IMR-90 (cell line): ENCODE results near the gene TENM3. TPM values are rescaled to one million over a fixed set of nuclear protein-coding genes. Genes with fewer than 3 reads are reported as not detected.

ENCODE experiments used
- ATAC-seq: fragments of 200-7000 bp; cut with Tn5 transposase; 2 replicates; pipeline ENCODE4 v1.9.1; 2020; ENCODE audit warnings: low read depth, mild to moderate bottlenecking, moderate library complexity
- BruUV-seq: library from RNA; stranded (reverse); fragments of 400-500 nt; replicated peaks from 2 replicates; lab custom pipeline; 2021; lab: Mats Ljungman, UMichigan
- CTCF ChIA-PET: fragments of 300-600 bp; formaldehyde crosslinking; extraction: SDS; loops from one replicate; lab custom pipeline; 2021; ENCODE audit warnings: antibody characterized with exemption; lab: Yijun Ruan, JAX
- POLR2A ChIA-PET: fragments of 300-600 bp; sonication (Branson Sonifier 250); formaldehyde crosslinking; loops from one replicate; lab custom pipeline; 2022; ENCODE audit warnings: antibody characterized with exemption; ENCODE audit not compliant: unreplicated experiment; lab: Charles Lee
- DNase-seq: peaks from one replicate; pipeline ENCODE4 v3.0.0; 2013
- H2AFZ ChIP-seq: replicated peaks from 2 replicates; pipeline ENCODE3; 2013; ENCODE audit warnings: low read length, mild to moderate bottlenecking; ENCODE audit not compliant: poor library complexity
- H2AK5ac ChIP-seq: 2 replicates; pipeline ENCODE4 v1.6.1; 2013; ENCODE audit warnings: low read depth, low read length, inconsistent platforms
- H2AK9ac ChIP-seq: replicated peaks from 2 replicates; pipeline ENCODE3; 2013; ENCODE audit warnings: mild to moderate bottlenecking, low read depth, low read length, moderate library complexity; ENCODE audit not compliant: poor library complexity
- H2BK120ac ChIP-seq: 2 replicates; pipeline ENCODE4 v1.6.1; 2013; ENCODE audit warnings: low read depth, low read length, inconsistent platforms
- H2BK15ac ChIP-seq: 3 replicates; pipeline ENCODE4 v1.6.1; 2013; ENCODE audit warnings: low read depth, low read length, inconsistent platforms
- H2BK20ac ChIP-seq: 2 replicates; pipeline ENCODE4 v1.6.1; 2013; ENCODE audit warnings: low read depth, mild to moderate bottlenecking, inconsistent platforms, low read length, moderate library complexity
- H2BK5ac ChIP-seq: 2 replicates; pipeline ENCODE4 v1.6.1; 2013; ENCODE audit warnings: mild to moderate bottlenecking, low read depth, low read length, inconsistent platforms; ENCODE audit not compliant: poor library complexity, severe bottlenecking
- H3K14ac ChIP-seq: replicated peaks from 2 replicates; pipeline ENCODE4 v1.6.1; 2013; ENCODE audit warnings: low read depth, low read length, inconsistent platforms
- H3K18ac ChIP-seq: 2 replicates; pipeline ENCODE4 v1.6.1; 2013; ENCODE audit warnings: low read depth, low read length, control low read depth
- H3K23ac ChIP-seq: 2 replicates; pipeline ENCODE4 v1.6.1; 2013; ENCODE audit warnings: low read depth, low read length, inconsistent platforms
- H3K27ac ChIP-seq: 2 replicates; pipeline ENCODE4 v1.5.1; 2013; ENCODE audit warnings: mild to moderate bottlenecking, control low read depth, low read length; ENCODE audit not compliant: insufficient read depth
- H3K27me3 ChIP-seq: 2 replicates; pipeline ENCODE4 v1.6.1; 2013; ENCODE audit warnings: low read length; ENCODE audit not compliant: control insufficient read depth, insufficient read depth
- H3K36me3 ChIP-seq: 2 replicates; pipeline ENCODE4 v1.6.1; 2013; ENCODE audit warnings: low read length, mixed read lengths; ENCODE audit not compliant: control insufficient read depth, insufficient read depth
- H3K4ac ChIP-seq: 2 replicates; pipeline ENCODE4 v1.6.1; 2013; ENCODE audit warnings: low read depth, low read length, inconsistent platforms
- H3K4me1 ChIP-seq: 2 replicates; pipeline ENCODE4 v1.6.1; 2013; ENCODE audit warnings: low read length, mixed read lengths; ENCODE audit not compliant: control insufficient read depth, insufficient read depth
- H3K4me2 ChIP-seq: 2 replicates; pipeline ENCODE4 v1.6.1; 2013; ENCODE audit warnings: low read depth, mild to moderate bottlenecking, control low read depth, low read length, moderate library complexity
- H3K4me3 ChIP-seq: 2 replicates; pipeline ENCODE4 v1.5.1; 2013; ENCODE audit warnings: low read depth, mild to moderate bottlenecking, control low read depth, low read length, moderate library complexity; ENCODE audit not compliant: insufficient read depth
- H3K56ac ChIP-seq: 2 replicates; pipeline ENCODE4 v1.6.1; 2013; ENCODE audit warnings: low read length, inconsistent platforms; ENCODE audit not compliant: insufficient read depth; ENCODE audit errors: extremely low read depth
- H3K79me1 ChIP-seq, 2 experiments: 2 replicates each; pipeline ENCODE4 v1.6.1; 2013; ENCODE audit warnings: low read length in 2 of 2, inconsistent platforms in 1 of 2, low read depth in 1 of 2
- H3K9ac ChIP-seq: 2 replicates; pipeline ENCODE4 v1.6.1; 2013; ENCODE audit warnings: low read depth, low read length, control low read depth
- H3K9me1 ChIP-seq: 2 replicates; pipeline ENCODE4 v1.6.1; 2013; ENCODE audit warnings: low read length, inconsistent platforms; ENCODE audit not compliant: insufficient read depth
- H3K9me3 ChIP-seq: 2 replicates; pipeline ENCODE4 v1.6.1; 2013; ENCODE audit warnings: low read length; ENCODE audit not compliant: control insufficient read depth, insufficient read depth
- H4K20me1 ChIP-seq: 2 replicates; pipeline ENCODE4 v1.6.1; 2013; ENCODE audit warnings: low read length, inconsistent platforms; ENCODE audit not compliant: insufficient read depth
- H4K5ac ChIP-seq: 2 replicates; pipeline ENCODE4 v1.6.1; 2013; ENCODE audit warnings: mild to moderate bottlenecking, low read depth, low read length, control low read depth
- H4K8ac ChIP-seq, 2 experiments: 2 replicates each; pipeline ENCODE4 v1.6.1; 2013; ENCODE audit warnings: low read depth in 2 of 2, low read length in 2 of 2, control low read depth in 1 of 2, inconsistent platforms in 1 of 2
- H4K91ac ChIP-seq: 2 replicates; pipeline ENCODE4 v1.6.1; 2013; ENCODE audit warnings: low read depth, low read length, inconsistent platforms; ENCODE audit not compliant: insufficient read depth
- BHLHE40 ChIP-seq: fragments of 150-350 bp; IDR thresholded peaks from 2 replicates; pipeline ENCODE4 v1.6.1; 2016; ENCODE audit warnings: mild to moderate bottlenecking, low read depth, low read length
- CEBPB ChIP-seq: IDR thresholded peaks from 2 replicates; pipeline ENCODE4 v1.6.1; 2012; ENCODE audit warnings: low read depth, low read length, improper control_type of control experiment
- CHD1 ChIP-seq: IDR thresholded peaks from 2 replicates; pipeline ENCODE4 v1.6.1; 2012; ENCODE audit warnings: low read depth, low read length, improper control_type of control experiment
- FOS ChIP-seq: fragments of 150-350 bp; IDR thresholded peaks from 2 replicates; pipeline ENCODE4 v1.6.1; 2016; ENCODE audit warnings: low read depth, low read length
- MAFK ChIP-seq: IDR thresholded peaks from 2 replicates; pipeline ENCODE4 v1.6.1; 2012; ENCODE audit warnings: low read depth, low read length, improper control_type of control experiment
- MAZ ChIP-seq: IDR thresholded peaks from 2 replicates; pipeline ENCODE4 v1.6.1; 2012; ENCODE audit warnings: low read depth, mild to moderate bottlenecking, low read length, improper control_type of control experiment, moderate library complexity, borderline replicate concordance
- MXI1 ChIP-seq: IDR thresholded peaks from 2 replicates; pipeline ENCODE4 v1.6.1; 2012; ENCODE audit warnings: low read depth, mild to moderate bottlenecking, low read length, moderate library complexity, borderline replicate concordance
- RCOR1 ChIP-seq: IDR thresholded peaks from 2 replicates; pipeline ENCODE4 v1.6.1; 2012; ENCODE audit warnings: mild to moderate bottlenecking, low read length, improper control_type of control experiment; ENCODE audit not compliant: insufficient replicate concordance
- WGBS, 2 experiments: methylation state at CpG; one replicate each; pipeline versions ENCODE4 v1.1.5 to v1.1.7; 2013; ENCODE audit warnings: missing lambda C conversion rate in 2 of 2; ENCODE audit not compliant: insufficient read length in 1 of 2; ENCODE audit errors: extremely low coverage in 2 of 2; 5-methylcytosine and 5-hydroxymethylcytosine counted together
- dilution Hi-C: fragments of 300-500 bp; cut with HindIII; formaldehyde crosslinking; loops from one replicate; pipeline ENCODE4 v1.14.3; 2018; ENCODE audit warnings: low sequenced_read_pairs; ENCODE audit not compliant: unreplicated experiment
- in situ Hi-C: fragments of 300-500 bp; cut with MboI; formaldehyde crosslinking; loops from 3 replicates; pipeline ENCODE4 v1.14.3; 2019; ENCODE audit warnings: low sequenced_read_pairs, inconsistent platforms, mixed read lengths
- intact Hi-C: fragments of 100-400 bp; cut with micrococcal nuclease; formaldehyde crosslinking; loops from 2 replicates; pipeline ENCODE4 v1.10.0; 2022
- polyA plus RNA-seq, 3 experiments: library from polyadenylated mRNA; depleted of rRNA; stranded (reverse); fragments of >200 nt; gene quantifications; 2 replicates each; pipeline ENCODE4 v1.2.3, GENCODE V29; 2012; ENCODE audit warnings: low replicate concordance in 1 of 3
- total RNA-seq: library from RNA; depleted of rRNA; stranded (reverse); fragments of >200 nt; gene quantifications from 2 replicates; pipeline ENCODE4 v1.2.3, GENCODE V29; 2012
- TF ChIP-seq, protein P1 (sequence below): fragments of 150-350 bp; IDR thresholded peaks from 2 replicates; pipeline ENCODE4 v1.6.1; 2016; ENCODE audit warnings: low read depth, mild to moderate bottlenecking, low read length, moderate library complexity, borderline replicate concordance
- TF ChIP-seq, protein P2 (sequence below): conservative IDR thresholded peaks from 2 replicates; pipeline ENCODE4 v1.5.1; 2012; ENCODE audit warnings: mild to moderate bottlenecking, low read depth, low read length, improper control_type of control experiment
- TF ChIP-seq, protein P3 (sequence below): fragments of 150-350 bp; IDR thresholded peaks from 2 replicates; pipeline ENCODE4 v1.6.1; 2017; ENCODE audit warnings: mild to moderate bottlenecking, antibody characterized with exemption, low read length, low read depth

Gene TENM3
- total and polyA plus RNA-seq, 2 of the 4 experiments (the other 2 are of a cell fraction), result 29.9 to 173 TPM

DNA sequence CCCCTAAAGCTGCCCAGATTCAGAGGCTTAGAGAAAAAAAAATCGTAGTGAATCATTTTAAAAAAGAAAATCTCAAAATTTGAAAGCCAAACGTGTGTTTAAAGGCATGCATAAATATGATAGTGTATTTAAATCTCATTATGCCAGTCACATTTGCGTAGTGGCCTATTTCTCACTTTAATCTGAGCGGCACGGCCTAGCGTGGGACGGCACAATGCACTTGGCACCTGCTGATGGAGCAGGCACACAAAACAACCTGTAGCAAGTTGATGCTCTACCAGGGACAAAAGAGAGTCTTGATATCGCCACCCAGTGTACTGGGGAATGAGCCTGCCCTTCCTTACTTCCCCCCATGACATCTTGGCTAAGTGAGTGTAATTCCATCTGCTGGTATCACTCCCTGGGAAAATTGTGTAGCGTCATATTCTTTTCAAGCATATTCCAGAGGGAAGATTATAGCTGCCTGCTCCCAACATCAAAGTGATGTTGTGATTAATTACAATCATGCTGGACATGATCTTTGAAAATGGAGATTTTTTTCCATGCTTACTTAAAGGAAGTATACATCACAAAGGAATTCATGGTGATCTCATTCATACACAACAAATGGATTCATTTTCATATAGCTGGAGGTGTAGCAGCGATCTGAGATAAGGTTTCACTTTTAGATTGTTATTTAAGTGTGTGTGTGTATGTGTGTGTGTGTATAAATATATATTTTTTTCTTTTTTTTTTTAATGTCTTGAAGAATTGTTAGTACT is 535.2 kb downstream of the TENM3 start:
- Histone ChIP-seq H2BK15ac (no peak overlapping the region), H4K8ac (peak overlapping the region in 1 of 2 experiments; percentile 35; a peak in 1 of 4 replicates), H4K5ac (no peak overlapping the region), H3K56ac (no peak overlapping the region), H3K36me3 (peaks cover 4% of the 10 kb centered on the region), H3K14ac (0 out of 2 replicates have a peak overlapping the region, but pooled peaks have one; percentile 14), H2AFZ (peak overlapping the region; percentile 5), H2BK5ac (peak overlapping the region; percentile 39), H3K79me1 (no peaks in the 10 kb centered on the region), H2BK120ac (no peak overlapping the region), H3K23ac (no peak overlapping the region), H4K20me1 (no peaks in the 10 kb centered on the region), H3K9ac (no peak overlapping the region), H3K4ac (no peak overlapping the region), H4K91ac (no peak overlapping the region), H3K27ac (no peak overlapping the region), H2AK5ac (peak overlapping the region; percentile 75), H3K4me3 (no peak overlapping the region), H3K18ac (no peak overlapping the region), H3K4me1 (no peaks in the 10 kb centered on the region), H3K9me1 (no peaks in the 10 kb centered on the region; the same call in 1 of the 2 replicates), H3K4me2 (peak overlapping the region; percentile 56; the same call in 1 of the 2 replicates), H3K27me3 (no peaks in the 10 kb centered on the region), H3K9me3 (no peaks in the 10 kb centered on the region), H2AK9ac (no peak overlapping the region), H2BK20ac (no peak overlapping the region)
- TF ChIP-seq, protein P1, sequence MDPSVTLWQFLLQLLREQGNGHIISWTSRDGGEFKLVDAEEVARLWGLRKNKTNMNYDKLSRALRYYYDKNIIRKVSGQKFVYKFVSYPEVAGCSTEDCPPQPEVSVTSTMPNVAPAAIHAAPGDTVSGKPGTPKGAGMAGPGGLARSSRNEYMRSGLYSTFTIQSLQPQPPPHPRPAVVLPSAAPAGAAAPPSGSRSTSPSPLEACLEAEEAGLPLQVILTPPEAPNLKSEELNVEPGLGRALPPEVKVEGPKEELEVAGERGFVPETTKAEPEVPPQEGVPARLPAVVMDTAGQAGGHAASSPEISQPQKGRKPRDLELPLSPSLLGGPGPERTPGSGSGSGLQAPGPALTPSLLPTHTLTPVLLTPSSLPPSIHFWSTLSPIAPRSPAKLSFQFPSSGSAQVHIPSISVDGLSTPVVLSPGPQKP, result no peak
- TF ChIP-seq, protein P2, sequence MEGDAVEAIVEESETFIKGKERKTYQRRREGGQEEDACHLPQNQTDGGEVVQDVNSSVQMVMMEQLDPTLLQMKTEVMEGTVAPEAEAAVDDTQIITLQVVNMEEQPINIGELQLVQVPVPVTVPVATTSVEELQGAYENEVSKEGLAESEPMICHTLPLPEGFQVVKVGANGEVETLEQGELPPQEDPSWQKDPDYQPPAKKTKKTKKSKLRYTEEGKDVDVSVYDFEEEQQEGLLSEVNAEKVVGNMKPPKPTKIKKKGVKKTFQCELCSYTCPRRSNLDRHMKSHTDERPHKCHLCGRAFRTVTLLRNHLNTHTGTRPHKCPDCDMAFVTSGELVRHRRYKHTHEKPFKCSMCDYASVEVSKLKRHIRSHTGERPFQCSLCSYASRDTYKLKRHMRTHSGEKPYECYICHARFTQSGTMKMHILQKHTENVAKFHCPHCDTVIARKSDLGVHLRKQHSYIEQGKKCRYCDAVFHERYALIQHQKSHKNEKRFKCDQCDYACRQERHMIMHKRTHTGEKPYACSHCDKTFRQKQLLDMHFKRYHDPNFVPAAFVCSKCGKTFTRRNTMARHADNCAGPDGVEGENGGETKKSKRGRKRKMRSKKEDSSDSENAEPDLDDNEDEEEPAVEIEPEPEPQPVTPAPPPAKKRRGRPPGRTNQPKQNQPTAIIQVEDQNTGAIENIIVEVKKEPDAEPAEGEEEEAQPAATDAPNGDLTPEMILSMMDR, result no peak
- no peak for TF ChIP-seq MAZ
- no peak for TF ChIP-seq MXI1
- TF ChIP-seq FOS, result no peak
- no peak for TF ChIP-seq MAFK
- no peak for TF ChIP-seq BHLHE40
- no peak for TF ChIP-seq RCOR1
- TF ChIP-seq, protein P3, sequence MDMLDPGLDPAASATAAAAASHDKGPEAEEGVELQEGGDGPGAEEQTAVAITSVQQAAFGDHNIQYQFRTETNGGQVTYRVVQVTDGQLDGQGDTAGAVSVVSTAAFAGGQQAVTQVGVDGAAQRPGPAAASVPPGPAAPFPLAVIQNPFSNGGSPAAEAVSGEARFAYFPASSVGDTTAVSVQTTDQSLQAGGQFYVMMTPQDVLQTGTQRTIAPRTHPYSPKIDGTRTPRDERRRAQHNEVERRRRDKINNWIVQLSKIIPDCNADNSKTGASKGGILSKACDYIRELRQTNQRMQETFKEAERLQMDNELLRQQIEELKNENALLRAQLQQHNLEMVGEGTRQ, result no peak
- TF ChIP-seq CEBPB, result no peak
- no peak for TF ChIP-seq CHD1
- no TSS peak for BruUV-seq
- dilution Hi-C loops, result no loop called here
- in situ Hi-C loops, result no loop called here
- DNase-seq, result peak; percentile 63
- ChIA-PET POLR2A (no interaction called here), CTCF (no interaction called here)
- 100% methylated on average over 1 of the region's 10 CpGs; no CpG with 5 or more reads in 1 of the 2 experiments for WGBS, 2 experiments
- intact Hi-C loops, result no loop called here
- ATAC-seq, result no peak; the same call in 1 of the 2 replicates
